Body of pancreas (tissue), 4 donors: ENCODE results near the gene RTP4.

Experiments used
- POLR2A ChIP-seq, 3 donors: fragments of 450-650 bp; IDR thresholded peaks; one replicate each; pipeline ENCODE4 v1.6.1; 2016; ENCODE audit warnings: antibody characterized with exemption in 3 of 3, mild to moderate bottlenecking in 2 of 3
- TF ChIP-seq, protein P1 (sequence below), 7 experiments: fragments of 450-650 bp in 4 of 7; fragments of 200-600 bp in 3 of 7; sonication (generic) in 3 of 7; IDR thresholded peaks; one replicate each; pipeline ENCODE4 v1.5.1; 2016 to 2019; ENCODE audit warnings: antibody characterized with exemption in 7 of 7

DNA sequence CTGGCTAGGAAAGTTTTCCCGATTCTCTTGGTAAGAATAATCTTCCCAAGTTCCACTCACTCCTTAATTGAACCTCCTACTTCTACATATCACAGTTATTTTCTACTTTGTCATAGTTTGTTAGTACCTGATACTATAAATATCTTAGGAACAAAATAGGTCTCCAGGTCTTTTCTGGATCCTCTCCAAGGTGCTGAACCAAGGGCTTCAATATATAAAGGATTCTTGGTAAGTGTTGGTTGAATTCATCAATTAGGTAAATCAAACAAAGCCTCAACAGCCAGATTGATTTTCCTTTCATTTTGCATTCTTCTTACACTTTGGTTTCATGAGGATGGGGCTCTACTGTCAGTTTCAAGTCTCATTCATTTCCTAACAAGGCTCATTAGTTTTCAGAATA is 27.6 kb upstream of the RTP4 start:
- TF ChIP-seq, protein P1, sequence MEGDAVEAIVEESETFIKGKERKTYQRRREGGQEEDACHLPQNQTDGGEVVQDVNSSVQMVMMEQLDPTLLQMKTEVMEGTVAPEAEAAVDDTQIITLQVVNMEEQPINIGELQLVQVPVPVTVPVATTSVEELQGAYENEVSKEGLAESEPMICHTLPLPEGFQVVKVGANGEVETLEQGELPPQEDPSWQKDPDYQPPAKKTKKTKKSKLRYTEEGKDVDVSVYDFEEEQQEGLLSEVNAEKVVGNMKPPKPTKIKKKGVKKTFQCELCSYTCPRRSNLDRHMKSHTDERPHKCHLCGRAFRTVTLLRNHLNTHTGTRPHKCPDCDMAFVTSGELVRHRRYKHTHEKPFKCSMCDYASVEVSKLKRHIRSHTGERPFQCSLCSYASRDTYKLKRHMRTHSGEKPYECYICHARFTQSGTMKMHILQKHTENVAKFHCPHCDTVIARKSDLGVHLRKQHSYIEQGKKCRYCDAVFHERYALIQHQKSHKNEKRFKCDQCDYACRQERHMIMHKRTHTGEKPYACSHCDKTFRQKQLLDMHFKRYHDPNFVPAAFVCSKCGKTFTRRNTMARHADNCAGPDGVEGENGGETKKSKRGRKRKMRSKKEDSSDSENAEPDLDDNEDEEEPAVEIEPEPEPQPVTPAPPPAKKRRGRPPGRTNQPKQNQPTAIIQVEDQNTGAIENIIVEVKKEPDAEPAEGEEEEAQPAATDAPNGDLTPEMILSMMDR (IDR thresholded peaks at IDR 0.05): no peak
- no peak for TF ChIP-seq POLR2A (IDR thresholded peaks at IDR 0.05)
